PFSK-1 (cell line): Measurements from ENCODE around the gene PPP2R2B.

Experiments
- POLR2AphosphoS5 ChIP-seq: IDR thresholded peaks from 2 replicates; pipeline ENCODE4 v1.6.1; 2012; ENCODE audit warnings: low read depth, mild to moderate bottlenecking, control low read depth, low read length, moderate library complexity
- SIN3A ChIP-seq: IDR thresholded peaks from 2 replicates; pipeline ENCODE4 v1.6.1; 2012; ENCODE audit warnings: mild to moderate bottlenecking, low read length, moderate library complexity, borderline replicate concordance; ENCODE audit not compliant: insufficient read depth
- TAF1 ChIP-seq: IDR thresholded peaks from 2 replicates; pipeline ENCODE4 v1.6.1; 2012; ENCODE audit warnings: low read length, control low read depth, borderline replicate concordance; ENCODE audit not compliant: insufficient read depth
- TF ChIP-seq, protein P1 (sequence below), 2 experiments: IDR thresholded peaks; 2 replicates each; pipeline versions ENCODE4 v1.6.1 to v1.8.0; 2011 to 2012; ENCODE audit warnings: low read depth in 2 of 2, low read length in 2 of 2, control low read depth in 1 of 2, inconsistent platforms in 1 of 2, mild to moderate bottlenecking in 1 of 2, moderate library complexity in 1 of 2; ENCODE audit not compliant: insufficient read depth in 1 of 2

- no peak for TF ChIP-seq TAF1
- TF ChIP-seq, protein P1, sequence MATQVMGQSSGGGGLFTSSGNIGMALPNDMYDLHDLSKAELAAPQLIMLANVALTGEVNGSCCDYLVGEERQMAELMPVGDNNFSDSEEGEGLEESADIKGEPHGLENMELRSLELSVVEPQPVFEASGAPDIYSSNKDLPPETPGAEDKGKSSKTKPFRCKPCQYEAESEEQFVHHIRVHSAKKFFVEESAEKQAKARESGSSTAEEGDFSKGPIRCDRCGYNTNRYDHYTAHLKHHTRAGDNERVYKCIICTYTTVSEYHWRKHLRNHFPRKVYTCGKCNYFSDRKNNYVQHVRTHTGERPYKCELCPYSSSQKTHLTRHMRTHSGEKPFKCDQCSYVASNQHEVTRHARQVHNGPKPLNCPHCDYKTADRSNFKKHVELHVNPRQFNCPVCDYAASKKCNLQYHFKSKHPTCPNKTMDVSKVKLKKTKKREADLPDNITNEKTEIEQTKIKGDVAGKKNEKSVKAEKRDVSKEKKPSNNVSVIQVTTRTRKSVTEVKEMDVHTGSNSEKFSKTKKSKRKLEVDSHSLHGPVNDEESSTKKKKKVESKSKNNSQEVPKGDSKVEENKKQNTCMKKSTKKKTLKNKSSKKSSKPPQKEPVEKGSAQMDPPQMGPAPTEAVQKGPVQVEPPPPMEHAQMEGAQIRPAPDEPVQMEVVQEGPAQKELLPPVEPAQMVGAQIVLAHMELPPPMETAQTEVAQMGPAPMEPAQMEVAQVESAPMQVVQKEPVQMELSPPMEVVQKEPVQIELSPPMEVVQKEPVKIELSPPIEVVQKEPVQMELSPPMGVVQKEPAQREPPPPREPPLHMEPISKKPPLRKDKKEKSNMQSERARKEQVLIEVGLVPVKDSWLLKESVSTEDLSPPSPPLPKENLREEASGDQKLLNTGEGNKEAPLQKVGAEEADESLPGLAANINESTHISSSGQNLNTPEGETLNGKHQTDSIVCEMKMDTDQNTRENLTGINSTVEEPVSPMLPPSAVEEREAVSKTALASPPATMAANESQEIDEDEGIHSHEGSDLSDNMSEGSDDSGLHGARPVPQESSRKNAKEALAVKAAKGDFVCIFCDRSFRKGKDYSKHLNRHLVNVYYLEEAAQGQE (IDR thresholded peaks at IDR 0.05; ENCODE audit: insufficient read depth in 1 of 2, low read depth in 2 of 2, low read length in 2 of 2), result no peak
- TF ChIP-seq POLR2AphosphoS5, result no peak
- no peak for TF ChIP-seq SIN3A
Observed at GRCh38 chr5:146721073-146721815, 157.3 kb downstream of the PPP2R2B start.
